ENCODE results near the gene CYS1. TPM values are rescaled to one million over a fixed set of nuclear protein-coding genes. Genes with fewer than 3 reads are reported as not detected.

The CYS1 gene
- polyA plus RNA-seq, 1 donor from 2014 or later, result not detected

GRCh38 chr2:10054976-10055375 lies 25.2 kb downstream of the CYS1 start:
- Histone ChIP-seq H3K79me2 (replicated peaks; ENCODE audit: insufficient read depth, low read length) (no peaks in the 10 kb centered on the region), H4K20me1 (ENCODE audit: insufficient read depth) (no peaks in the 10 kb centered on the region), H3K9ac (ENCODE audit: low read length) (no peak overlapping the region), H3K27me3 (ENCODE audit: insufficient read depth, low read depth, low read length) (no peaks in the 10 kb centered on the region), H3F3A (ENCODE audit: insufficient read depth, low read length, poor library complexity, severe bottlenecking) (no peaks in the 10 kb centered on the region), H3K4me2 (ENCODE audit: low read length) (no peak overlapping the region), H3K27ac (ENCODE audit: low read length) (no peak overlapping the region), H2AFZ (ENCODE audit: low read depth, low read length) (no peak overlapping the region), H3K9me3 (ENCODE audit: low read length) (no peaks in the 10 kb centered on the region), H3K9me2 (ENCODE audit: insufficient read depth, low read length) (no peaks in the 10 kb centered on the region), H3K36me3 (ENCODE audit: insufficient read depth, low read length) (no peaks in the 10 kb centered on the region), H3K4me3 (ENCODE audit: low read length) (no peak overlapping the region)
- TF ChIP-seq CTCF (IDR thresholded peaks at IDR 0.05; ENCODE audit: poor library complexity, severe bottlenecking) (no peak), POLR2AphosphoS5 (IDR thresholded peaks at IDR 0.05) (no peak), EZH2 (IDR thresholded peaks at IDR 0.05; ENCODE audit: borderline replicate concordance, insufficient read depth, low read length, poor library complexity, severe bottlenecking) (no peak), TAF1 (IDR thresholded peaks at IDR 0.05; ENCODE audit: low read depth) (no peak), RAD21 (conservative IDR thresholded peaks at IDR 0.05) (no peak), REST (IDR thresholded peaks at IDR 0.05; ENCODE audit: borderline replicate concordance) (no peak), MXI1 (conservative IDR thresholded peaks at IDR 0.05; ENCODE audit: poor library complexity, severe bottlenecking) (no peak), SMC3 (conservative IDR thresholded peaks at IDR 0.05; ENCODE audit: poor library complexity) (no peak), EP300 (conservative IDR thresholded peaks at IDR 0.05; ENCODE audit: poor library complexity, severe bottlenecking) (no peak)

GRCh38 chr2:10054424-10054823 lies 25.8 kb downstream of the CYS1 start:
- Histone ChIP-seq H3K4me3 (ENCODE audit: low read length) (no peak overlapping the region), H3K9me2 (ENCODE audit: insufficient read depth, low read length) (no peaks in the 10 kb centered on the region), H3K36me3 (ENCODE audit: insufficient read depth, low read length) (no peaks in the 10 kb centered on the region), H3K27ac (ENCODE audit: low read length) (no peak overlapping the region), H3F3A (ENCODE audit: insufficient read depth, low read length, poor library complexity, severe bottlenecking) (no peaks in the 10 kb centered on the region), H3K79me2 (replicated peaks; ENCODE audit: insufficient read depth, low read length) (no peaks in the 10 kb centered on the region), H2AFZ (ENCODE audit: low read depth, low read length) (no peak overlapping the region), H3K4me2 (ENCODE audit: low read length) (no peak overlapping the region), H3K9ac (ENCODE audit: low read length) (no peak overlapping the region), H4K20me1 (ENCODE audit: insufficient read depth) (no peaks in the 10 kb centered on the region), H3K27me3 (ENCODE audit: insufficient read depth, low read depth, low read length) (no peaks in the 10 kb centered on the region), H3K9me3 (ENCODE audit: low read length) (no peaks in the 10 kb centered on the region)
- TF ChIP-seq EZH2 (IDR thresholded peaks at IDR 0.05; ENCODE audit: borderline replicate concordance, insufficient read depth, low read length, poor library complexity, severe bottlenecking) (no peak), MXI1 (conservative IDR thresholded peaks at IDR 0.05; ENCODE audit: poor library complexity, severe bottlenecking) (no peak), TAF1 (IDR thresholded peaks at IDR 0.05; ENCODE audit: low read depth) (no peak), RAD21 (conservative IDR thresholded peaks at IDR 0.05) (no peak), CTCF (IDR thresholded peaks at IDR 0.05; ENCODE audit: poor library complexity, severe bottlenecking) (no peak), POLR2AphosphoS5 (IDR thresholded peaks at IDR 0.05) (no peak), EP300 (conservative IDR thresholded peaks at IDR 0.05; ENCODE audit: poor library complexity, severe bottlenecking) (no peak), SMC3 (conservative IDR thresholded peaks at IDR 0.05; ENCODE audit: poor library complexity) (no peak), REST (IDR thresholded peaks at IDR 0.05; ENCODE audit: borderline replicate concordance) (no peak)

All from neural cell (in vitro differentiated cells).